ENCODE measurements around the gene TBC1D22A.
A peak's percentile ranks its signal among the peaks of the same experiment; 100 is the strongest.
"Not testable (repeated sequence)": the region's sequence is repeated elsewhere in the genome, so short reads cannot be mapped to it uniquely, and the experiment has no call there.

TBC1D22A gene

GRCh38 chr22:46762238-46763050, at the start of gene TBC1D22A:
Gene TBC1D22A (plus strand): TSS chr22:46762650. CDS start chr22:46762787, 137 bp downstream.
- DNase-seq: peak; percentile 92 to 93

- DNase-seq: no peak
These were observed 47.9 kb upstream of the TBC1D22A start for GRCh38 chr22:46714550-46714949.

- no peak for DNase-seq
These were observed 42.5 kb upstream of the TBC1D22A start for GRCh38 chr22:46719921-46720320.

- DNase-seq: no peak
These were observed 40.9 kb upstream of the TBC1D22A start for GRCh38 chr22:46721501-46722085.

GRCh38 chr22:46723882-46724281, 38.6 kb upstream of the TBC1D22A start:
- DNase-seq: no peak

GRCh38 chr22:46725096-46725495, 37.4 kb upstream of the TBC1D22A start:
- DNase-seq: no peak

- no peak for DNase-seq
These were observed 36.1 kb upstream of the TBC1D22A start for GRCh38 chr22:46726066-46726985.

GRCh38 chr22:46726986-46727317, 35.5 kb upstream of the TBC1D22A start:
- no peak for DNase-seq

GRCh38 chr22:46727813-46728364, 34.6 kb upstream of the TBC1D22A start:
- no peak for DNase-seq

GRCh38 chr22:46728470-46728869, 34.0 kb upstream of the TBC1D22A start:
- no peak for DNase-seq

GRCh38 chr22:46730568-46731245, 31.7 kb upstream of the TBC1D22A start:
- DNase-seq: no peak

- no peak for DNase-seq
These were observed 31.0 kb upstream of the TBC1D22A start for GRCh38 chr22:46731246-46732040.

GRCh38 chr22:46732041-46732379, 30.4 kb upstream of the TBC1D22A start:
- no peak for DNase-seq

- DNase-seq: no peak
These were observed 29.9 kb upstream of the TBC1D22A start for GRCh38 chr22:46732513-46732912.

GRCh38 chr22:46734213-46734722, 28.2 kb upstream of the TBC1D22A start:
- not testable (repeated sequence) for DNase-seq

GRCh38 chr22:46734830-46735453, 27.5 kb upstream of the TBC1D22A start:
- peak; percentile 36 to 39 for DNase-seq

- no peak for DNase-seq
These were observed 26.5 kb upstream of the TBC1D22A start for GRCh38 chr22:46735747-46736608.

- no peak for DNase-seq
These were observed 25.7 kb upstream of the TBC1D22A start for GRCh38 chr22:46736705-46737104.

- no peak for DNase-seq
These were observed 25.1 kb upstream of the TBC1D22A start for GRCh38 chr22:46737105-46737975.
